Myocyte (in vitro differentiated cells): ENCODE data around the gene ACADS. TPM values are rescaled to one million over a fixed set of nuclear protein-coding genes. Genes with fewer than 3 reads are reported as not detected.

Source experiments
- DNase-seq: peaks from one replicate; pipeline ENCODE4 v3.0.0-alpha.2; 2012; ENCODE audit warnings: low read depth
- polyA plus RNA-seq: library from polyadenylated mRNA; unstranded; fragments of >200 nt; gene quantifications from one replicate; pipeline ENCODE4 v1.2.1, GENCODE V29; 2012; ENCODE audit warnings: missing spikeins
- total RNA-seq: library from RNA; depleted of rRNA; stranded (reverse); fragments of >200 nt; gene quantifications from 2 replicates; pipeline ENCODE4 v1.2.3, GENCODE V29; 2014

The ACADS gene
- 23.2 and 24.2 TPM in 2 replicates for total RNA-seq
- polyA plus RNA-seq = 10.8 TPM

- peak; percentile 86 for DNase-seq
Observed at GRCh38 chr12:120725659-120726509, at the start of gene ACADS. ACADS (plus strand) TSS chr12:120725826; CDS start chr12:120725886, 60 bp downstream.

GRCh38 chr12:120677765-120678473, 47.7 kb upstream of the ACADS start:
- DNase-seq = no peak

- no peak for DNase-seq
Observed at GRCh38 chr12:120678572-120678971, 47.1 kb upstream of the ACADS start.

- no peak for DNase-seq
Observed at GRCh38 chr12:120680165-120680738, 45.4 kb upstream of the ACADS start.

- no peak for DNase-seq
Observed at GRCh38 chr12:120684523-120684932, 41.1 kb upstream of the ACADS start.

GRCh38 chr12:120685522-120685921, 40.1 kb upstream of the ACADS start:
- no peak for DNase-seq

- peak; percentile 98 for DNase-seq
Observed at GRCh38 chr12:120686151-120686689, 39.4 kb upstream of the ACADS start.

- DNase-seq = peak; percentile 98
Observed at GRCh38 chr12:120686690-120687577, 38.7 kb upstream of the ACADS start, which contains the start of gene MLEC. MLEC (plus strand) TSS chr12:120687149; CDS start chr12:120687297, 148 bp downstream.

GRCh38 chr12:120687578-120688289, 37.9 kb upstream of the ACADS start:
- peak; percentile 18 for DNase-seq

- peak; percentile 37 for DNase-seq
Observed at GRCh38 chr12:120688527-120689071, 37.0 kb upstream of the ACADS start.

- DNase-seq = no peak
Observed at GRCh38 chr12:120689397-120690082, 36.1 kb upstream of the ACADS start.

- no peak for DNase-seq
Observed at GRCh38 chr12:120690083-120690450, 35.6 kb upstream of the ACADS start.

GRCh38 chr12:120690978-120691377, 34.6 kb upstream of the ACADS start:
- DNase-seq = no peak

GRCh38 chr12:120692524-120693033, 33.0 kb upstream of the ACADS start:
- DNase-seq = peak; percentile 20

GRCh38 chr12:120693848-120694247, 31.8 kb upstream of the ACADS start:
- no peak for DNase-seq

- no peak for DNase-seq
Observed at GRCh38 chr12:120696626-120697025, 29.0 kb upstream of the ACADS start.

- DNase-seq = no peak
Observed at GRCh38 chr12:120697344-120697743, 28.3 kb upstream of the ACADS start.

GRCh38 chr12:120698665-120699064, 27.0 kb upstream of the ACADS start:
- no peak for DNase-seq

GRCh38 chr12:120699553-120699952, 26.1 kb upstream of the ACADS start:
- DNase-seq = no peak
